ENCODE results near the gene MX2. TPM values are rescaled to one million over a fixed set of nuclear protein-coding genes. Genes with fewer than 3 reads are reported as not detected.

MX2 gene
- total RNA-seq, 4 donors from 2014 or later = 13.7 to 39.6 (median 16.3) TPM

- Histone ChIP-seq H3K9me3 (no peaks in the 10 kb centered on the region), H3K27me3 (no peaks in the 10 kb centered on the region), H3K4me3 (no peak overlapping the region), H3K27ac (no peak overlapping the region), H3K36me3 (peaks cover 0 to 26% (median 0%) of the 10 kb centered on the region in 3 donors), H3K4me1 (no peaks in the 10 kb centered on the region)
- TF ChIP-seq POLR2A (IDR thresholded peaks at IDR 0.05) = no peak
- TF ChIP-seq CTCF (IDR thresholded peaks at IDR 0.05) = no peak
- no peak for DNase-seq
Measured at GRCh38 chr21:41374867-41375533, 13.2 kb downstream of the MX2 start.

GRCh38 chr21:41375875-41376274 lies 14.0 kb downstream of the MX2 start:
- Histone ChIP-seq H3K27me3 (no peaks in the 10 kb centered on the region), H3K4me3 (no peak overlapping the region), H3K9me3 (no peaks in the 10 kb centered on the region), H3K4me1 (no peaks in the 10 kb centered on the region), H3K27ac (no peak overlapping the region), H3K36me3 (peaks cover 0 to 33% (median 0%) of the 10 kb centered on the region in 3 donors)
- TF ChIP-seq CTCF (IDR thresholded peaks at IDR 0.05) = no peak
- TF ChIP-seq POLR2A (IDR thresholded peaks at IDR 0.05) = no peak
- DNase-seq = no peak

- Histone ChIP-seq H3K27me3 (no peaks in the 10 kb centered on the region), H3K27ac (no peak overlapping the region), H3K4me3 (no peak overlapping the region), H3K9me3 (no peaks in the 10 kb centered on the region), H3K36me3 (peaks cover 0 to 38% (median 0%) of the 10 kb centered on the region in 3 donors), H3K4me1 (no peaks in the 10 kb centered on the region)
- no peak for DNase-seq
- no peak for TF ChIP-seq CTCF (IDR thresholded peaks at IDR 0.05)
- TF ChIP-seq POLR2A (IDR thresholded peaks at IDR 0.05) = no peak
Measured at GRCh38 chr21:41377715-41378114, 15.9 kb downstream of the MX2 start.

- Histone ChIP-seq H3K4me3 (no peak overlapping the region), H3K36me3 (peaks cover 0 to 46% (median 0%) of the 10 kb centered on the region in 3 donors), H3K27ac (no peak overlapping the region), H3K4me1 (no peaks in the 10 kb centered on the region), H3K9me3 (no peaks in the 10 kb centered on the region), H3K27me3 (no peaks in the 10 kb centered on the region)
- no peak for TF ChIP-seq CTCF (IDR thresholded peaks at IDR 0.05)
- no peak for TF ChIP-seq POLR2A (IDR thresholded peaks at IDR 0.05)
- DNase-seq = peak in 1 of 3 donors; percentile 40
Measured at GRCh38 chr21:41378849-41379248, 17.0 kb downstream of the MX2 start.

GRCh38 chr21:41379901-41380300 lies 18.1 kb downstream of the MX2 start:
- Histone ChIP-seq H3K36me3 (peaks cover 0 to 46% (median 0%) of the 10 kb centered on the region in 3 donors), H3K4me3 (no peak overlapping the region), H3K4me1 (no peaks in the 10 kb centered on the region), H3K27me3 (no peaks in the 10 kb centered on the region), H3K9me3 (no peaks in the 10 kb centered on the region), H3K27ac (no peak overlapping the region)
- peak in 1 of 3 donors; percentile 27 for DNase-seq
- TF ChIP-seq CTCF (IDR thresholded peaks at IDR 0.05) (no peak), POLR2A (IDR thresholded peaks at IDR 0.05) (no peak)

All from Peyer's patch (tissue), 4 donors.